PC-9 (cell line): ENCODE measurements around the gene NPTX1.

ENCODE experiments used
- CTCF ChIP-seq: fragments of 200-600 bp; sonication (generic); conservative IDR thresholded peaks from 2 replicates; pipeline ENCODE4 v1.6.1; 2017; ENCODE audit warnings: mixed run types, antibody characterized with exemption, mild to moderate bottlenecking, moderate library complexity
- EZH2 ChIP-seq: fragments of 200-600 bp; sonication (generic); IDR thresholded peaks from 2 replicates; pipeline ENCODE4 v1.8.0; 2017; ENCODE audit warnings: antibody characterized with exemption, low read depth

- no peak for TF ChIP-seq CTCF
- TF ChIP-seq EZH2, result peak; percentile 96
Measured at GRCh38 chr17:80476877-80477646, 655 bp upstream of the NPTX1 start.
